ENCODE measurements around the gene PSMA1.

GRCh38 chr11:14547440-14547839 is 27.3 kb upstream of the PSMA1 start:
- TF ChIP-seq ZNF449 (tag by site-specific recombination; IDR thresholded peaks at IDR 0.05) = no peak
- TF ChIP-seq MYNN (tag by site-specific recombination; IDR thresholded peaks at IDR 0.05; ENCODE audit: borderline replicate concordance) = no peak
- no peak for TF ChIP-seq ZNF561 (tag by site-specific recombination; IDR thresholded peaks at IDR 0.05; ENCODE audit: borderline replicate concordance)
- no peak for TF ChIP-seq BCL6B (tag by site-specific recombination; IDR thresholded peaks at IDR 0.05)
- no peak for TF ChIP-seq ZBTB17 (tag by site-specific recombination; IDR thresholded peaks at IDR 0.05)
- TF ChIP-seq ZNF555 (tag by site-specific recombination; conservative IDR thresholded peaks at IDR 0.05) = no peak
- no peak for TF ChIP-seq CTCF (tag by site-specific recombination; IDR thresholded peaks at IDR 0.05)
- TF ChIP-seq REST (tag by site-specific recombination; IDR thresholded peaks at IDR 0.05) = no peak
- no peak for TF ChIP-seq ZNF214 (tag by site-specific recombination; IDR thresholded peaks at IDR 0.05; ENCODE audit: borderline replicate concordance)
- no peak for TF ChIP-seq TCF7L2 (IDR thresholded peaks at IDR 0.05; ENCODE audit: borderline replicate concordance, low read depth, low read length)
- no peak for TF ChIP-seq BCL11A (tag by site-specific recombination; IDR thresholded peaks at IDR 0.05; ENCODE audit: low read depth)
- TF ChIP-seq PRDM10 (tag by site-specific recombination; IDR thresholded peaks at IDR 0.05) = no peak
- TF ChIP-seq ZFP69B (tag by site-specific recombination; IDR thresholded peaks at IDR 0.05) = no peak
- TF ChIP-seq ATF2 (tag by site-specific recombination; IDR thresholded peaks at IDR 0.05; ENCODE audit: low read depth) = no peak
